Umbilical cord (tissue), 2 donors: ENCODE data around the gene SKP1. TPM values are rescaled to one million over a fixed set of nuclear protein-coding genes. Genes with fewer than 3 reads are reported as not detected.

ENCODE experiments used
- DNase-seq: peaks from one replicate; pipeline ENCODE4 v3.0.0-alpha.2; 2015; ENCODE audit warnings: low spot score
- total RNA-seq: library from RNA; depleted of rRNA; stranded (reverse); fragments of >200 nt; gene quantifications from one replicate; pipeline ENCODE4 v1.2.3, GENCODE V29; 2014; ENCODE audit warnings: low replicate concordance; ENCODE audit not compliant: insufficient read depth

The SKP1 gene
- total RNA-seq, 1 donor from 2014 or later = 83.3 TPM

DNA sequence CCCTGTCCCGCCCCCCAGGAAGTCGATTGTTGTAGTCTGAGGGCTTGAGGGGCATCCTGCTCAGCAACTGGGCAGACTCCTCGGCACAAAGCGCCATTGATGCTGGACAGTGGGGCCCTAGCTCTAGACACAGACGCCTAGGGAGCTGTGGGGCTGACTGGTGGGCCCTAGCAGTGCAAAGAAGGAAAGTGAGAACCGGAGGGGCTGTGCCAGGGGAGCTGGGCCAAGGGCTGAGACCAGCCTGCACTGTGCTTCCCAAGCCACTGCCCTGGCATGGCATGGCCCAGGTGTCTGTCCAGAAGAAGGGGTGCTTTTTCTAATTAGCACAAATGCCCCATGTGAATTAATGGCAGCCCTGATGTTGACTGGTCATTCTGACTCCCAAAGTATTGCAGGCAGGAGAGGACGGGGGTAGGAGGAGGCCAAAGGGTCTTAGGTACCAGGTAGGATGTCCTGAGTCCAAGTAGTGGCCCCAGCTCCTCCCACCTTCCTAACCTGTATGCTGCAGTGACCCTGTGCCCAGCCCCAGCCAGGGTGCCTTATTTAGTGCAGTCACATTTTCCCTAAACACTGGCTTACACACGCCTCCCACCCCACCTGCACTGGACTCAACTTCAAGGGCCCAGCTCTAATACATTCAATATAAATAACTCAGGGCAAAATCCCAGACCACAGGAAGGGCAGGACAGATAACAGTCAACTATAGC, 46.4 kb downstream of the SKP1 start:
- DNase-seq = no peak

DNA sequence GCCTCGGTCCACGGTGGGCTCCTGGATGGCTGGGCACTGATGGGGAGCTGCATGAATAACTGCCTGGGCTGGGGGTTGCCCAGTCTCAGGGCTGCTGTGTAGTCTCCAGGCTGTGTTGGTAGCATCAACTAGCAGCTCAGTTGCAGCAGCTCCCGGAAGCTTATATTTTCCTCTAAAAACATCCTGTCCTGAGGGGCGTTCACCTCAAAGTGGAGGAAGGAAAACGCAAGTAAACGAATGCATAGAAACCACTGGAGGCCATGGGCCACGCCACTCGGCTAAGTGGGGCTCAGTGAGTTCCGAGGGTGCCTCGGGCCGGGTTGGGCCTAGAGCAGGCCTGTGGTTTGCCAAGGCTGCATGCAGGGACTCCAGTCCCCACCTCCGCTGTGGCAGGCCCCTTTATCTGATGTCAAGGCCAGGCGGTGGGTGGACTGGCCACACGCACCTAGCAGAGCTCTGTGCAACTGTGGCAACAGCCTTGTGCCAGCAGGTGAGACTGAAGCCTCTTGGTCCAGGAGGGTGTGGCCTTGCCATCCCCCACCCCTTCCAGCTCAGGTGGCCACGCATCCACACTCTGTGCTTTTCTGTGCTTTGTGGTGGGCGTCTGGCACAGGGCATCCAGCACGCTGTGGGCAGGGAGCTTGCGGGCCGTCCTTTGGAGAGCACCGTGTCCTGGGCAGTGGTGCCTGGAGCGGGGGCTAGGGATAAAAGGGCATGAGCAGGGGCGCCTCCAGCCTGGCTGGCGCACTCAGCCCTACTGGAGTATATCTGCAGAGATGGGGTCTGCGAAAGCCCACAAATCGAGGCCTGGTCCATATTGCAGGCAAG, 47.1 kb downstream of the SKP1 start:
- no peak for DNase-seq

DNA sequence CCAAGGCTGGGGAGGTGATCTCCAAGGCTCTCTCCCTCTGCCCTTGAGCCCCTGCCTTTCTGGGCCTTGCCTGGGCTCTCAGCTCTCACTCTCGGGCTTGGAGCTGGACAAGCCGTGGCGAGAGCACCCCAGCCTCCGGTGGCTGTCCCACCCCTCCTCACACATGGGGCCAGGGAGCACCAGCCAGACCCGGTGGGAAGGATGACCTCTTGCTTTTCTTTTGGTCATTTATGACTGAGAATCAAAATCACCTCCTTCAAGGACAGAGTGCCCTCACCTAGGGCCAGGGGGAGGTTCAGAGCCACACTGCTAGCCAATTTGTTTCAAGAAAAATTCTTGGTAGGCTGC, 48.1 kb downstream of the SKP1 start:
- no peak for DNase-seq

DNA sequence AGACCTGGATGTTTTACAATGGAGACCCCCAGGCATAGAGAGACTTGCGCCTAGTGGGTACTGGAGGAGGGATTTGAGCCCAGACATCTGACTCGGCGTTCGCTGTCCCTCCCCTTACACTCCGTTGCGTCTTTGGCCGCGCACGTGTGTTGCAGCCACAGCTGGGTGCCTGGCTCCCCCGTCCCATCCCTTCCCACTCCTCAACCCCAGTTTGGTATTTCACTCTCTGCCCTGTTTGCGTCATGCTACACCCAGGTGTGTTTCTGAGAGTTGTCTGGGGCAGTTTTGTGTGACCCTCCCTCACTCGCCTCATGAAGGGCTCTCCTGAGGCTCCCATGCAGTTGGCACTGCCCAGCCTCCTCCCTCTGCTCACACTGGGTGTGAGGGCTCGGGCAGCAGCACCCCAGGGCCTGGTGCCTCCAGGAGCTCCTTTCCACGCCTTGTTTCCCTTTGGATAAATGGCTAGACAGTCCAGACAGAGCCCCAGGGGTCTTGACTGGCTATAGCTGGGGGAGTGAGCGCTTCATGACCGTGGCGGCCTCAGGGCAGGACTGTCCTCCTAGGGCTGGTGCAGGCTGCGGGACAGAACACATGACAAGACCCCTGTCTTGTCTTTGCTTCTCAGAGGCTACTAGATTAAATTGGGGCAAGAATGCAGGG, 48.6 kb downstream of the SKP1 start:
- DNase-seq = no peak

DNA sequence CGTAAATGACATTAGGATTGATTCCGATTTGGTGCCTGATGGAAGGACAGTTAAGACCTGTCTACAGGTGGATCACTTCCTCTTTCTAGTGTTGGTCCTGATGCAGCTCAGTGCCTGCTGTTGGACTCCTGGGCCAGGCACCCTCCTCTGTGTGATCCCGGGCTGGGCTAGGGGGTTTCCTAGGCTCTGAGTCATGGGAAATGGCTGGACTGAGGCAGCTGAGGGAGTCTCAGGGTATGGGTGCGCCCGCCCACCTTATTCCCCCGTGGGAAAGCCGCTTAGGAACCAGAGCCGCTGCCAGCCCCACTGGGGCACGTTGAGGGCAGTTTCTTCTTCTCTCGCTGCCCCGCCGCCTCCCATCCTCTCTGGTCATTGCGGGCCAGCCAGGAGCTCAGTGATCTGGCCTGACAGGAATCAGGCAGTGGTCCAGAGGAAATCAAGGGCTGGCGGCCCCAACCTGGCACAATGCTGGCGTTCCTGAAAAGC, 49.3 kb downstream of the SKP1 start:
- DNase-seq = no peak

DNA sequence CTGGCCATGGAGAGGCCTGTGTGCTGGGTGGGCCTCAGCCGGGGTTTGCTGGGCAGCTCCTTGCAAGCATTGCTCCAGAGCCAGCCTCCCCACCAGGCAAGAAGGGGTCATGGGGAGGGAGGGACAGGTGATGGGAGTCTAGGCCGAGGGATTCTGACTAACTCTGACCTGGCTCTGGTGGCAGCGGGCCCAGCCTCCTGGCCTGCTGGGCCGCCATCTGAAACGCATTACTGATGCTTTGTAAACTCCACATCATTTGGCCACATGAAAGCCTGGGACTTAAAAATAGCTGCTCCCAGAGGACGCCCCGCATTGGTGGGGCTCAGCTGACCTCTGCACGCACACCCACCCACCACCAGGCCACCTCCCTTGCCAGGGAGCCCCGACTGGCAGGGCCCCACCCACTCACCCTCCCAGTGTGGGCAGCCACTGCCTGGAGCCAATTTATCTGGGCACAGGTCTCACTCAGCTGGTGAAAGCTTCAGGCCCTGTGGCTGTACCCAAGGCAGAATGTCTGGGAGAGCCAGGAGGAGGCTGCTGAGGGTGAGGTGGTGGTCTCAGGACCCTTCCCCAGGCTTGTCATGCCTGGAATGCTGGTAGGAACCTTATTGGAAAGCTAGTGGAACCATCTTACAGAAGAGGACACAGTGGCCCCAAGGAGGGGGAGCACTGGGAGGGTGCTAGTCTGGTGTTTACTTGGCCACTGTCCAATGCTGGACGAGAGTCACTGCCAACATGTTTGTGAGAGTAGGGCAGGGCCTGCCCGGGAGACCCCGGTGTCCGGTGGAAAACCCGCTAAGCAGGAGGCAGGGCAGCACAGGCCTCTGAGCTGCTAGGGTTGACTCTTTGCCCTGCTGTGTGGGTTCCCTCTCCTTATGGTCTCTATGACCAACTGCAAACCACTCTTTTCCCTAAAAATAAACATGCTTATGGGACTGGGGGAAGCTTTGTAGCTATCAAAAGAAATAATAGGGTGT, 51.4 kb downstream of the SKP1 start:
- peak; percentile 21 for DNase-seq

DNA sequence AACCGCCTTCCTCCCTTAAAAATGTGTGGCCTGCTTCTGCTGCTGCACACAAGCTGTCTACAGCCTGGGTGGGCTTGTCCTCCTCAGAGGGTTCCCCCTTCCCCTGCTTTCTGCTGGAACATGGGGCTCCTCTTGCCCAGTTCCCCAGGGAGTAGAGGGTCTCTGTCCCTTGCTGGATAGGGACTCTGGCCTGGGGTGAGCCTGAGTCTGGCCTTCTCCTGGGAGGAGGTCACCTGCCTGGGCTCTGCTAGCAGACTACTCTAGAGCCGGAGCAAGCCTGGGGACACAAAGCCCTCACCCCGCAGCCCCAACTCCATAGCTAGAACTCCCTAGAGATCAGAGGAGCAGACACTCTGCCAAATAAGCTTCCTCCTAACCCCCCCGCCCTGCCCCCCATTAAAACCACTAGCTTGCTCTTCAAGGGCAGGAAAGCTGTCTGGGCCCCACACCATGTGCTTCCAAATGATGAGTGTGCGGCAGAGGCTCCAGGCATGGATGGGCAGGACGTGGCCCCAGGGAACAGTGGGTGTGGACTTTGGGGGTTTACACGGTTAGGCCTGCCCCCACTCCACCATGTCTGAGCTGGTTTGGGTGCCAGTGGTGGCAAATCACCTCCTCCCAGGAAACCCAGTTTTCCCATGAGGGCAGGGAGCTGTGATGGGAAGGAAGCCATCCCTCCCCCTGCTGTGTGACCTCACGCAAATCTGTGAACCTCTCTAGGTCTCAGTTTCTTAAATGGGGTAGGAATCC, 52.3 kb downstream of the SKP1 start:
- DNase-seq = no peak

DNA sequence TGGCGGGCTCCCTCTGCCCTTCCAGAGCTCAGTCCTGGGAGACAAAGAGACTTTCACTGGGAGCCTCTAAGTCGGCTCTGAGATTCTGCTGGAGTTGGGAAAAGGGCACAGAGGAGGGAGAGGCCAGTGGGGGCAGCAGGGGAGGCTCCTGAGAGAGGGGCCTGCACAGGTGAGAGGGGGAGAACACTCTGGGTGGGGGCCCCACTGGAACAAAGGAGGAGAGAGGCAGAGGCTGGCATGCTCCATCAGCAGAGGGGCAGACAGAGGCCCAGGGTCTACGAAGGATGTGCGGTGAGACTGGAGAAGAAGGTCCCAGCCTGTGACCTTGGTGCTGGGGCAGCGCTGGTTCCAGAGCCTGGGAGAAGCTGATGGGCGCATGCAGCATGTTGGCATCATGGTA, 53.4 kb downstream of the SKP1 start:
- no peak for DNase-seq

DNA sequence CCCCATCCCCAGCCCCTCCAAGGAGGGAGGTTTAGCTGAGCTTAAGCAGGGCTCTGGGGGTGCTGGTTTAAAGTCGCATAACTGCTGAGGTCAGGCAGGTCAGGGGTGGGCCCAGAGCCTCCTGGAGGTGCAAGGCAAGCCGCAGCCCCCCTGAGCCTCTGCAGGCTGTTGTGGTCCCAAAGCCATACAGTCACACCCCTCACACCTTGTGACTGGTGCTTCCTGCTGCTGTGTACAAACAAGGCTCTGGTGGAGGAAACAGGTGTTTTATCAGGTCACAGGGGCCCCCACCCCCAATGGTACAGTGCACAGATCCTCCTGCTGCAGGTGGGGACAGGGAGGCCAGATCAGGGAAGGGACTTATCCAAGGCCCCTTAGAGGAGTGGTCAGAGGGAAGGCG, 54.2 kb downstream of the SKP1 start:
- no peak for DNase-seq

DNA sequence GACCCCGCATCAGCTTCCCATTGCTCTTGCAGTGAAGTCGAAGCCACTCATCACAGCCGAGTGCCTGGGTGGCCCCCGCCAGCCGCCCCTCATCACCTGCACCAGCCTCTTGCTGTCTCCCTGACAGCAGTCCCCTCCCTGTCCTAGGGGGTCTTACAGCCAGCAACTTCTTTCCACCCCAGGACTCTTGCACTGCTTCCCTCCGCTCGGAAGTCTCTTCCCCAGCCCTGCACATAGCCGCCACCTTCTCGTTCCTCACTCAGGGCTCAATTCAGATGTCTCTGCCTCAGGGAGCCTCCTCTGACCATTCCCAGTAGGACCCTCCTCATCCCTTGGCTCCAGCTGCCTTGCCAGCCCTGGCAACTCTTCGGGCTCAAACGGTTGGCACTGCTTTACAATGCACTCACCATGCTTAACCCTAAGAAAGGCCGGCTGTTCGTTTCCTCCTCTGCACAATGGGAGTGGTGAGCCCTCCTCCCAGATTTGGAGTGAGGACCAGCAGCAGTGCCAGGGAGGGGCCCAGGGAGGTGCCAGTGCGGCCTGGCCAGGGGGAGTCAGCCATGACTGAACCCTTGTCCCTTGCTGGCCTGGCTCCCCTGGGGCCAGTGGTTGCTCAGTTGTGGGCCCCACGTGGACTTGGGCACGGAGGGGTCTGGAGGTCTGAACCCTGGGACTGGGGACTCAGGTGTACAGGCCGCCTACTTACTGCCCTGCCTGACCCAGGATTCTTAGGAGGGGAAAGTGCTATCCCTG, 56.2 kb downstream of the SKP1 start:
- no peak for DNase-seq

DNA sequence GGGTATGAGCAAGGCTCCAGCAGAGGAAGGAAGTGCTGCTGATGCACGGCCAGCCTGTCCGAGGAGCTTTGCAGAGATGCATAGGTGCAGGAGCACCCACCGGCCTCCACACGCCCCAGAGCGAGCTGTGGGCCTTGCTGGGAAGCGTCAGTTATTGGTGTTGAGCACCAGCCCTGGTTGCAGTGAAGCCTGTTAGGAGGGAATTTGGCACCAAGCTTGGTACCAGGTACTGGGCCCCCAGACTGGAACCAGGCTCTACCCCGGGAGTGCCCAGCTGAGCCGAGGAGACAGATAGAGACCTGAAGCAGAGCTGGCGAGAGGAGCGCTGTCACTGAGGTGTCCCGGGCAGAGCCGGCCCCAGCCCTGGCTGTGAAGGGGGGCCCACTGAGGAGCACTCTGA, 57.0 kb downstream of the SKP1 start:
- DNase-seq = no peak

DNA sequence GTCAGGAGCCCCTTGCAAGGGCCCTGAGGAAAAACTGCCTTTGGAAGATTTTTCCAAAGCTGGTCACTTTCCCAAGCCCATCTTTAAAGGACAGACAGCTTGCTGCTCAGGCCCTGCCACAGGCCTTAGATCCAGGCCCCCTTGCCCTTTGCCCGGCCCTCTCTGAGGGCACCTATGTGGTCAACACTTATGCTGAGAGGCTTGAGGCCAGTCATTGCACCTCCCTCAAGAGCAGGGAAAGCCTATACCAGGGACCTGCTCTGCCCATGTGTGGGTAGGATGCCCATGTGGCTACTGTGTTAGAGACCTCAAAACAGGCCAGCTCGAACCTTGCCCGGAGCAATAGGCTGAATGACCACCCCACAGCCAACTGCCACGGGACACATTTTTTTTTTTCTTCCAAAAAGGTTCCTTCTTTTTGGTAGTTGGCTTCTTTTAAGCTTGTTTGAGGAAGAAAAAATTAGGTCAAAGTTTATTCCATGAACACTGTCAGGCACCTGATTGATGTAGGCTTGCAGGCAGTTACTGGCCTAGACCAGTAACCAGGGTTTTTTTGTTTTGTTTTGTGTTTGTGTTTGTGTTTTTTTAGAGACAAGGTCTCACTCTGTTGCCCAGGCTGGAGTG, 58.4 kb downstream of the SKP1 start:
- no peak for DNase-seq

DNA sequence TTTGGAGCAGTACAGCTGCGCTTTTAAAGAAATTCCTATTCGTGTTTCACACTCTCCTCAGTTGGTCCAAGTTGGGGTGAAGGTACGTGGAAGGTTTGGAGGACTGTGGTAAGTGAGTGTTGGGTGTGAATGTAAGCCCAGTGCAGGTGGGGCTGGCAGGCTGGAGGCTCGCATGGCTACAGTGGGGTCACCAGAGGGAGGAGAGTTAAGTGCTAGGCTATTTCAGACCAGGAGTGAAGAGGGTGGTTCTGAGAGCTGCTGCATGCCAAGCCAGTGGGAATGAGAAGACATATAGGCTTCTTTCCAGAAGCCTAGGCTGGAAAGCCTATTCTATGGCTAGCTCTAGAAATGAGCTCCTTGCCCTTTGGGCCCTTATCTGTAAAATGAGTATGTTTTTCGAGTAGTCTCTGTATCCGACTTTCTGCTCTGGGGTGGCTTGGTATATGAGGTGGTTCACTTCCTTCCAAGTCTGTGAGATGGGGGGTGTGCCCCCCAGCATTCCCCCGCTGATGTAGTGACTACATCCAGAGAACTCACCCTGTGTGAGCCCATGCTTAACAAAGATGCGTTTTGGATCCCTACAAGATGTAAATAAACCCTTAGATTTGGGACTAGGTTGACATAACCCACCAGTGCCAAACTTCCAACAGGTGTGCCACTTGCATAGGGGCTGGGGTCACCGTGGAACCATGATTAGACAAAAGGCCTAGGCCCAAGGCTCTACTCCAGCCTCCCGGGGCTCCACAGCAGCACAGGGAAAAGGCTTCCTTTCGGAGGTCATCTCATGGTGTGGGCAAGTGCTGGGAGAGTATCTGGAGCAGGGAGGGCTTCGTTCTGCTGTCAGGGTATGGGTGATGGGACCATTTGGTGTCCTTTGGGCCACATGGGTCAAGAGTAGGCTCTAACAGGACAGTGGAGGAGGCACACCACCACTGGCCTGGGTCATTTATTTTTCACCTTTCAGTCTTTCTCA, 59.7 kb downstream of the SKP1 start:
- no peak for DNase-seq

DNA sequence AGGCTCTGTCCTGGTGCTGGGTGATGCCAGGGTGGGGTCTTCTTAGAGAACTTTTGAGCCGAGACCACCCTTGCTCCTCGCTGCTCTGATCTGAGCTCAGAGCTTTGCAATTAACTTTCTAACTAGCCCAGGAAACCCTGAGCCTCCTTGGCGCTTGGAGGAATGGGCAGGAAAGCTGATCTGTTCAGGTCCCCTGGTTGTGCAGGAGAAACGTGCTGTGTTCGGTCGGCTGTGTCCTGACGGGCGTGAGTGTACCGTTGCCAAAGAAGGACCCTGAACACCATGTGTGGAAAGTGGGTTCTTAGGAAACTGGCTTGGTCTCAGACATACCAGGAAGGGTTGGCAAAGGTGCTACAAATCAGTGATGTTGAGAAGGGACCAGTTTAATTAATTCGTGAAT, 60.5 kb downstream of the SKP1 start:
- no peak for DNase-seq

DNA sequence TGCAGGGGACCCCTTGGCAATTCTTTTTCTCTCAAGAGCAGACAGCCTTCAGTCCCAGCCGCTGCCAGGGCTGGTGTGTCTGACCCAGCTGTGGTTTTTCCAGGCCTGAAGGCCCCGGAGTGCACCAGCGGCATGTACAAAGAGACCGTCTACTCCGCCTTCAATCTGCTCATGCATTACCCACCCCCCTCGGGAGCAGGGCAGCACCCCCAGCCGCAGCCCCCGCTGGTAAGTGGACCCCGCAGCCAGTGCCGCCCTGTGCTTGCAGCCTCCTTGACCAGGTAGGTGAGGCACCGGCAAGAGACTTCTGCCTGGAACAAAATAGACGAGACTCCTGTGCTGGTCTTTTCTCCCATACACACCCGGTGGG, 61.0 kb downstream of the SKP1 start:
- no peak for DNase-seq

DNA sequence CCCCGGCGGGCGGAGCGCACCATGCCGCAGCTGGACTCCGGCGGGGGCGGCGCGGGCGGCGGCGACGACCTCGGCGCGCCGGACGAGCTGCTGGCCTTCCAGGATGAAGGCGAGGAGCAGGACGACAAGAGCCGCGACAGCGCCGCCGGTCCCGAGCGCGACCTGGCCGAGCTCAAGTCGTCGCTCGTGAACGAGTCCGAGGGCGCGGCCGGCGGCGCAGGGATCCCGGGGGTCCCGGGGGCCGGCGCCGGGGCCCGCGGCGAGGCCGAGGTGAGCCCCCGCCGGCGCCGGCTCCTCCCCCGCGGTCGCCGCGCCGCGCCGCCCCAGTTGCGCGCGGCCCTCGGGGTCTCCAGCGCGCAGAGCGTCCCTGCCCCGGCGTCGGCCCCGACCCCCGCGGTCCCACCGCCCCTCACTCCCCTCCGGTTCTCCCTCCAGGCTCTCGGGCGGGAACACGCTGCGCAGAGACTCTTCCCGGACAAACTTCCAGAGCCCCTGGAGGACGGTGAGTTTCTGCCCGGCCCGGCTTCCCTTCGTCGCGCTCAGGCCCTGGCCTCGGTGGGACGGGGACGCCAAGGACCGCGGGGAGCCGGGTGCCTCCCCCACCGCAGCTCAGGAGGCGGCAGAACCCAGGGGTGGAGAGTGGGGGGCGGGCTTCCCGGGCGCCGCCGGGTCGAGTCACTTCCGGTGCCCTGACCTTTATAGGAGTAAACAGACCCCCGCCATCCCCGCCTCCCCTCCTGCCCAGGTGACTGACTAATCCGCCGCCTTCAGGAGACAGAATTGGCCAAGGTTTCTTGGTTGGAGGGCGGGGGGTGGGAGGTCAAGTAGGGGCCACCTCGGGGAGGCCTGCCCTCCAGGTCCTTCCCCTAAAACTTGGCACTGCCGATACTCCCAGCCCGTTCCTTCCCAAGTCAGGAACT, 61.6 kb downstream of the SKP1 start:
- DNase-seq = no peak
